ENCODE results near the gene TNRC6A. TPM values are rescaled to one million over a fixed set of nuclear protein-coding genes. Genes with fewer than 3 reads are reported as not detected.

TNRC6A gene
- total RNA-seq, 2 experiments from 2014 or later = 38.1 to 60.3 TPM

DNA sequence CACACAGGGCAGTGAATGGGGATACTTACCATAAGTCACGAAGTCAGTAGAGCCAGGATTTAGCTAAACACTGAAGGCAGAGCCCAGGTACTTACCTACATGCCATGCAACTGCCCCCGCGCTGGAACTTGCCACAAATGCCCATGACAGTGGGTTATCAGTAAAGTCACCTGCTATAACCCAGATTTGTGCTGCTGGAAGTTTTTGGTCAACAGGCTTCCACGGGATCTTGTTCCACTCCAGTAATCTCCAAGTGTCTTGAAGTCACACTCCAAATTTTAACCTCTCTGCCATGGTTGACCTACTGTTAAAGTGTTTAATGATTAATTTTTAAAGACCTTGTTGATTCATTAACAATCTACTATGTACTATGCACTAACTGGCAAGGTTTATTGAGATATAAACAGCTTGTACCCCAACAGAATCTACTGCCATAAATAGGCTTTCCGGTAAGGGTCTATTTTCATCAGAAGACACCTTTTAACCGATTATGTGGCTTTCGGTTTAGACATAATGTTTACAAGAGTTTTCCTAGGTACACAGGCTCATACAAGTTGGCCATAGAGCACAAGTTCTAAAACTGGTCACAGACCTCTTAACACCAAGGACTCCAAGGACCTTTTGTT is 110.0 kb downstream of the TNRC6A start:
- H3K4me3 ChIP-seq (ENCODE audit: low read depth, low read length, poor library complexity, severe bottlenecking) = no peak overlapping the region
- no peaks in the 10 kb centered on the region for H3K9me3 ChIP-seq (ENCODE audit: low read length)
- H3K79me2 ChIP-seq (ENCODE audit: insufficient read depth, low read depth, low read length) = no peaks in the 10 kb centered on the region
- intact Hi-C loops (cut with micrococcal nuclease; ENCODE audit: unreplicated experiment) = no loop called here
- ChIA-PET CTCF (ENCODE audit: unreplicated experiment) (no interaction called here), POLR2A (interaction anchor here (0.5 to 0.6 kb wide), 2 partner anchors 9 to 291 kb away, joined by 3 to 5 read pairs; no protein-coding TSS in a partner anchor)
- no peaks in the 10 kb centered on the region for H3K4me1 ChIP-seq (ENCODE audit: insufficient read depth, low read length, poor library complexity, severe bottlenecking)
- no peak for DNase-seq (ENCODE audit: low spot score)
- H3K9me2 ChIP-seq (ENCODE audit: insufficient read depth, low read length) = no peaks in the 10 kb centered on the region
- no peak overlapping the region for H3K4me2 ChIP-seq (ENCODE audit: low read length)
- no peaks in the 10 kb centered on the region for H3K36me3 ChIP-seq (ENCODE audit: insufficient read depth, low read length)
- H3K27ac ChIP-seq (ENCODE audit: low read depth, low read length, poor library complexity, severe bottlenecking) = no peak overlapping the region
- BruUV-seq (replicated peaks) = no TSS peak
- no peak overlapping the region for H2AFZ ChIP-seq (ENCODE audit: low read length)
- H4K20me1 ChIP-seq (ENCODE audit: insufficient read depth, low read length) = no peaks in the 10 kb centered on the region
- no peak for TF ChIP-seq EZH2phosphoT487 (IDR thresholded peaks at IDR 0.05; ENCODE audit: borderline replicate concordance, low read depth, low read length)
- TF ChIP-seq, protein P1, sequence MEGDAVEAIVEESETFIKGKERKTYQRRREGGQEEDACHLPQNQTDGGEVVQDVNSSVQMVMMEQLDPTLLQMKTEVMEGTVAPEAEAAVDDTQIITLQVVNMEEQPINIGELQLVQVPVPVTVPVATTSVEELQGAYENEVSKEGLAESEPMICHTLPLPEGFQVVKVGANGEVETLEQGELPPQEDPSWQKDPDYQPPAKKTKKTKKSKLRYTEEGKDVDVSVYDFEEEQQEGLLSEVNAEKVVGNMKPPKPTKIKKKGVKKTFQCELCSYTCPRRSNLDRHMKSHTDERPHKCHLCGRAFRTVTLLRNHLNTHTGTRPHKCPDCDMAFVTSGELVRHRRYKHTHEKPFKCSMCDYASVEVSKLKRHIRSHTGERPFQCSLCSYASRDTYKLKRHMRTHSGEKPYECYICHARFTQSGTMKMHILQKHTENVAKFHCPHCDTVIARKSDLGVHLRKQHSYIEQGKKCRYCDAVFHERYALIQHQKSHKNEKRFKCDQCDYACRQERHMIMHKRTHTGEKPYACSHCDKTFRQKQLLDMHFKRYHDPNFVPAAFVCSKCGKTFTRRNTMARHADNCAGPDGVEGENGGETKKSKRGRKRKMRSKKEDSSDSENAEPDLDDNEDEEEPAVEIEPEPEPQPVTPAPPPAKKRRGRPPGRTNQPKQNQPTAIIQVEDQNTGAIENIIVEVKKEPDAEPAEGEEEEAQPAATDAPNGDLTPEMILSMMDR (conservative IDR thresholded peaks at IDR 0.05; ENCODE audit: low read length) = no peak

DNA sequence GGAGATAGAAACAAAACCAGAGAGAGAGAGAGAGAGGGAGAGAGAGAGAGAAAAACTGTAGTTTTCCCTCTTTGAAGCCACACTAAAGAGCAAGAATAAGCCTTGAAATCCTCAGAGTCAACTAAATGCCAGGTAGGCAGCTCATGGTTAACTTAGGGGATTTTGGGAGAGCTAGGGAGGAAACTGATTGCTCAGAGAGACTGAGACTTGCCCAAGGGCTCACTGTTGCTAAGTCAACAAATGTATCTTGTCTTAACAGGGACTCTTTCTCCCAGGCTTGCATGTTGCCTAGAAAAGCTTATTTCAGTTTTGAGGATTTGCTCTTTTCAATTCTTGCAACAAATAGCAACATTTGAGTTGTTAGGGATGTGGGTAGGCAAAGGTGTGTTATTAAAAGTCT is 111.8 kb downstream of the TNRC6A start:
- Histone ChIP-seq H3K36me3 (ENCODE audit: insufficient read depth, low read length) (no peaks in the 10 kb centered on the region), H3K9me3 (ENCODE audit: low read length) (no peaks in the 10 kb centered on the region), H3K4me3 (ENCODE audit: low read depth, low read length, poor library complexity, severe bottlenecking) (no peak overlapping the region), H2AFZ (ENCODE audit: low read length) (no peak overlapping the region), H4K20me1 (ENCODE audit: insufficient read depth, low read length) (no peaks in the 10 kb centered on the region), H3K27ac (ENCODE audit: low read depth, low read length, poor library complexity, severe bottlenecking) (no peak overlapping the region), H3K9me2 (ENCODE audit: insufficient read depth, low read length) (no peaks in the 10 kb centered on the region), H3K4me1 (ENCODE audit: insufficient read depth, low read length, poor library complexity, severe bottlenecking) (no peaks in the 10 kb centered on the region), H3K4me2 (ENCODE audit: low read length) (no peak overlapping the region), H3K79me2 (ENCODE audit: insufficient read depth, low read depth, low read length) (no peaks in the 10 kb centered on the region)
- POLR2A ChIA-PET = no interaction called here
- DNase-seq (ENCODE audit: low spot score) = no peak
- BruUV-seq (replicated peaks) = no TSS peak
- CTCF ChIA-PET (ENCODE audit: unreplicated experiment) = no interaction called here
- intact Hi-C loops (cut with micrococcal nuclease; ENCODE audit: unreplicated experiment) = no loop called here
- TF ChIP-seq, protein P1 (conservative IDR thresholded peaks at IDR 0.05; ENCODE audit: low read length) = no peak
- no peak for TF ChIP-seq EZH2phosphoT487 (IDR thresholded peaks at IDR 0.05; ENCODE audit: borderline replicate concordance, low read depth, low read length)

Data from OCI-LY7 (cell line).